A673 (cell line): ENCODE data around the gene ZNF775.

Source experiments
- EZH2 ChIP-seq: fragments of 200-600 bp; sonication (generic); IDR thresholded peaks from 2 replicates; pipeline ENCODE4 v1.6.1; 2017; ENCODE audit warnings: borderline replicate concordance, low read depth, mild to moderate bottlenecking, mixed read lengths, antibody characterized with exemption, low read length; ENCODE audit not compliant: poor library complexity, severe bottlenecking
- TF ChIP-seq, protein P1 (sequence below): fragments of 300-800, 200-600 bp; sonication (generic); conservative IDR thresholded peaks from 2 replicates; pipeline ENCODE4 v1.5.1; 2017; ENCODE audit warnings: low read depth, mild to moderate bottlenecking, antibody characterized with exemption, low read length, moderate library complexity, mixed read lengths

DNA sequence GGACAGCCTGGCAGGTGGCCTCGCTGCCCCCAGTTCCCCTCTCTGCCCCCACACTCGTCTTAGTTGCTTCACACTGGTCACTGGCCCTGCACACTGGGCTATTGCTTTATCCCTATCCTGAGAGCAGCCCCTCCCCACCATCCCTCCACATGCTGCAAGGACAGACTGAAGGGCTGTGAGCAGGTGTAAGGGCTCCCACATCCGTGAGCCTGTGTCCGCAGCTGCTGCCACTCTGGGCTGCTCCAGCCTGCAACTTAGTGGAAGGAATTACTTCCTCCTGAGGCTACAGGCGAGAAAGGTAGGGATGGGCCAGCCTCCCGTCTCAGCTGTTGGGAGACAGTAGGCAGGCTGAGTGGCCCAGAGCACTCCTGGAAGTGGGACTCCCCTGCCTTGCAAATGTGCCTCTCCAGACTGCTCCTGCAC is 41.5 kb upstream of the ZNF775 start:
- TF ChIP-seq EZH2: no peak
- TF ChIP-seq, protein P1, sequence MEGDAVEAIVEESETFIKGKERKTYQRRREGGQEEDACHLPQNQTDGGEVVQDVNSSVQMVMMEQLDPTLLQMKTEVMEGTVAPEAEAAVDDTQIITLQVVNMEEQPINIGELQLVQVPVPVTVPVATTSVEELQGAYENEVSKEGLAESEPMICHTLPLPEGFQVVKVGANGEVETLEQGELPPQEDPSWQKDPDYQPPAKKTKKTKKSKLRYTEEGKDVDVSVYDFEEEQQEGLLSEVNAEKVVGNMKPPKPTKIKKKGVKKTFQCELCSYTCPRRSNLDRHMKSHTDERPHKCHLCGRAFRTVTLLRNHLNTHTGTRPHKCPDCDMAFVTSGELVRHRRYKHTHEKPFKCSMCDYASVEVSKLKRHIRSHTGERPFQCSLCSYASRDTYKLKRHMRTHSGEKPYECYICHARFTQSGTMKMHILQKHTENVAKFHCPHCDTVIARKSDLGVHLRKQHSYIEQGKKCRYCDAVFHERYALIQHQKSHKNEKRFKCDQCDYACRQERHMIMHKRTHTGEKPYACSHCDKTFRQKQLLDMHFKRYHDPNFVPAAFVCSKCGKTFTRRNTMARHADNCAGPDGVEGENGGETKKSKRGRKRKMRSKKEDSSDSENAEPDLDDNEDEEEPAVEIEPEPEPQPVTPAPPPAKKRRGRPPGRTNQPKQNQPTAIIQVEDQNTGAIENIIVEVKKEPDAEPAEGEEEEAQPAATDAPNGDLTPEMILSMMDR: no peak
